Kidney (tissue), 14 donors: ENCODE results near the gene ADGRA3. TPM values are rescaled to one million over a fixed set of nuclear protein-coding genes. Genes with fewer than 3 reads are reported as not detected.

Experiments used
- DNase-seq, 5 donors: peaks; one replicate each; pipeline ENCODE4 v3.0.0-alpha.2; 2013 to 2020
- FAIRE-seq: peaks from 2 replicates; lab custom pipeline; 2012; peaks lifted over from hg19 to GRCh38; lab: Jason Lieb, UNC
- H3K27ac ChIP-seq, 2 donors: one replicate each; pipeline ENCODE4 v1.7.0; 2013; ENCODE audit warnings: low read depth in 2 of 2, low read length in 2 of 2, inconsistent platforms in 1 of 2
- H3K27me3 ChIP-seq: one replicate; pipeline ENCODE4 v1.7.1; 2013; ENCODE audit warnings: low read length, inconsistent platforms; ENCODE audit not compliant: control insufficient read depth, insufficient read depth
- H3K36me3 ChIP-seq, 3 donors: one replicate each; pipeline versions ENCODE4 v1.7.0 to v1.7.1; 2013; ENCODE audit warnings: low read length in 3 of 3, control low read depth in 1 of 3, inconsistent platforms in 1 of 3; ENCODE audit not compliant: insufficient read depth in 3 of 3, control insufficient read depth in 2 of 3
- H3K4me1 ChIP-seq, 3 donors: one replicate each; pipeline versions ENCODE4 v1.7.0 to v1.7.1; 2013; ENCODE audit warnings: low read length in 3 of 3, inconsistent platforms in 1 of 3, low read depth in 1 of 3; ENCODE audit not compliant: control insufficient read depth in 2 of 3, insufficient read depth in 2 of 3
- H3K4me3 ChIP-seq, 3 donors: one replicate each; pipeline versions ENCODE4 v1.7.0 to v1.8.1; 2013; ENCODE audit warnings: low read length in 3 of 3, control low read depth in 1 of 3, inconsistent platforms in 1 of 3
- H3K9ac ChIP-seq, 3 donors: one replicate each; pipeline versions ENCODE4 v1.7.0 to v1.7.1; 2013; ENCODE audit warnings: low read length in 3 of 3, control low read depth in 1 of 3, inconsistent platforms in 1 of 3
- H3K9me3 ChIP-seq, 3 donors: one replicate each; pipeline versions ENCODE4 v1.7.0 to v1.7.1; 2013; ENCODE audit warnings: low read length in 3 of 3, control low read depth in 1 of 3, inconsistent platforms in 1 of 3; ENCODE audit not compliant: control insufficient read depth in 2 of 3, insufficient read depth in 1 of 3
- intact Hi-C: fragments of 100-400 bp; cut with DNase I; formaldehyde crosslinking; loops from one replicate; pipeline ENCODE4 v1.11.1; 2022
- polyA plus RNA-seq: library from polyadenylated mRNA; stranded (reverse); fragments of 350-450 nt; fragmentation: Illumina TruSeq; extraction: RNeasy Lipid Tissue Mini Kit (QIAGEN cat#74804); gene quantifications from one replicate; pipeline ENCODE4 v1.2.3, GENCODE V29; 2014; ENCODE audit warnings: low read depth, low replicate concordance; ENCODE audit not compliant: insufficient read depth
- total RNA-seq: library from RNA; stranded (reverse); fragmentation: NEBNext Ultra II Directional; extraction: Animal tissue kit (Norgen Biotek cat#: 25700); gene quantifications from one replicate; pipeline ENCODE4 v1.2.1, GENCODE V29; 2021
- TF ChIP-seq, protein P1 (sequence below): IDR thresholded peaks from 3 replicates; pipeline ENCODE4 v1.5.1; 2012; ENCODE audit warnings: mild to moderate bottlenecking, moderate library complexity, borderline replicate concordance; ENCODE audit not compliant: insufficient read depth; ENCODE audit errors: extremely low read depth
- donor health status: control.
- donor health status: control.
- donor health status: control.
- donor health status: control.
- donor health status: control.
- donor health status: DM: yes; HTN: yes; CAD: no.
- donor health status: Normal renal cell carcinoma (clear cell type).

ADGRA3 gene
- total and polyA plus RNA-seq, 2 donors from 2014 or later: 8.2 to 28.7 TPM

DNA sequence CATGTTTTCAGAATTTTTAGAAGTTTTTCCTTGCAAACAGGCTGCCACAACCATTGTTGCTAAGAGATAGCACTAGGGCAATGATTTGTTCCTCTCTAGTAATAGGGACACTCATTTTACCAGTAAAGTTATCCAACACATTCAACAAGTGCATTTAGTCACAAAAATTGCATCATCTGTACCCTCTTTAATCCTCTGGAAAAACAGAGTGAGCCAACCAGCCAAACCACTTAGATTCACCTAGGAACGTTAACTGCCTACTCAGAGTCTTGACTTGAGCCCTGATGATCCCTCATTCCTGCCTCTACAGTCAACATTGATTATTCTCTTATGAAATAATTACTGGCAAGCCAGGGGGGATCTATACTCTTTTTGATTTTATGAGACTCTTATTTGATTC is 17.0 kb upstream of the ADGRA3 start:
- Histone ChIP-seq H3K27ac (no peak overlapping the region), H3K9me3 (peaks cover 0 to 30% (median 5%) of the 10 kb centered on the region in 3 donors), H3K27me3 (no peaks in the 10 kb centered on the region), H3K36me3 (no peaks in the 10 kb centered on the region), H3K4me1 (no peaks in the 10 kb centered on the region), H3K9ac (no peak overlapping the region), H3K4me3 (no peak overlapping the region)
- DNase-seq (no peak), FAIRE-seq (no peak)
- intact Hi-C loops: no loop called here
- TF ChIP-seq, protein P1, sequence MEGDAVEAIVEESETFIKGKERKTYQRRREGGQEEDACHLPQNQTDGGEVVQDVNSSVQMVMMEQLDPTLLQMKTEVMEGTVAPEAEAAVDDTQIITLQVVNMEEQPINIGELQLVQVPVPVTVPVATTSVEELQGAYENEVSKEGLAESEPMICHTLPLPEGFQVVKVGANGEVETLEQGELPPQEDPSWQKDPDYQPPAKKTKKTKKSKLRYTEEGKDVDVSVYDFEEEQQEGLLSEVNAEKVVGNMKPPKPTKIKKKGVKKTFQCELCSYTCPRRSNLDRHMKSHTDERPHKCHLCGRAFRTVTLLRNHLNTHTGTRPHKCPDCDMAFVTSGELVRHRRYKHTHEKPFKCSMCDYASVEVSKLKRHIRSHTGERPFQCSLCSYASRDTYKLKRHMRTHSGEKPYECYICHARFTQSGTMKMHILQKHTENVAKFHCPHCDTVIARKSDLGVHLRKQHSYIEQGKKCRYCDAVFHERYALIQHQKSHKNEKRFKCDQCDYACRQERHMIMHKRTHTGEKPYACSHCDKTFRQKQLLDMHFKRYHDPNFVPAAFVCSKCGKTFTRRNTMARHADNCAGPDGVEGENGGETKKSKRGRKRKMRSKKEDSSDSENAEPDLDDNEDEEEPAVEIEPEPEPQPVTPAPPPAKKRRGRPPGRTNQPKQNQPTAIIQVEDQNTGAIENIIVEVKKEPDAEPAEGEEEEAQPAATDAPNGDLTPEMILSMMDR: no peak

DNA sequence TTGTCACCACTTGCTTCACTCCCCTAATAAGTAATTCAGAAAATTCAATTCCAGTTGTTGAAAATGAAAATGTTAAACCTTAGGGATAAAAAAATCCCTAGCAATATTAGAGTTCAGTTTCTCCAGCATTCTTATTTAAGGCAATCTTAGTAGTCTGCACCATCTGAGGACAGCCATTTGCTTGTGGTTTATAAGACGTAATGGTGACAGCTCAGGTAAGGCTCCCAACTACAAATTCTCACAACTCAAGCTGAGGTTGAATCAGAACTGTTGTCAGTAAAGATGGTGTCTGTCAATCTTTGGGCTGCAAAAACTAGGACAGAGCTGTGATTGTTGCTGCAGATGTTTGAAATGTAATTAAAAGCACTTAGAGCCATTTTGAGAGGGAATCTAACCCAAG is 16.3 kb upstream of the ADGRA3 start:
- TF ChIP-seq, protein P1: no peak
- FAIRE-seq: no peak
- Histone ChIP-seq H3K9ac (no peak overlapping the region), H3K27ac (no peak overlapping the region), H3K27me3 (no peaks in the 10 kb centered on the region), H3K9me3 (peaks cover 0 to 30% (median 5%) of the 10 kb centered on the region in 3 donors), H3K36me3 (no peaks in the 10 kb centered on the region), H3K4me3 (no peak overlapping the region), H3K4me1 (no peaks in the 10 kb centered on the region)
- no peak for DNase-seq
- intact Hi-C loops: no loop called here

GRCh38 chr4:22531311-22532019 is 15.6 kb upstream of the ADGRA3 start:
- TF ChIP-seq, protein P1: no peak
- Histone ChIP-seq H3K9ac (no peak overlapping the region), H3K36me3 (no peaks in the 10 kb centered on the region), H3K9me3 (peaks cover 0 to 30% (median 5%) of the 10 kb centered on the region in 3 donors), H3K4me3 (no peak overlapping the region), H3K27me3 (no peaks in the 10 kb centered on the region), H3K27ac (no peak overlapping the region), H3K4me1 (no peaks in the 10 kb centered on the region)
- intact Hi-C loops: no loop called here
- DNase-seq (no peak), FAIRE-seq (no peak)
